NCI-H2081 (cell line): ENCODE results near the gene RBM19.
A peak's percentile ranks its signal among the peaks of the same experiment; 100 is the strongest.

ENCODE experiments used
- DNase-seq, 2 experiments: peaks; one replicate each; lab custom pipeline; 2025; lab: John Stamatoyannopoulos, UW

Gene RBM19

DNA sequence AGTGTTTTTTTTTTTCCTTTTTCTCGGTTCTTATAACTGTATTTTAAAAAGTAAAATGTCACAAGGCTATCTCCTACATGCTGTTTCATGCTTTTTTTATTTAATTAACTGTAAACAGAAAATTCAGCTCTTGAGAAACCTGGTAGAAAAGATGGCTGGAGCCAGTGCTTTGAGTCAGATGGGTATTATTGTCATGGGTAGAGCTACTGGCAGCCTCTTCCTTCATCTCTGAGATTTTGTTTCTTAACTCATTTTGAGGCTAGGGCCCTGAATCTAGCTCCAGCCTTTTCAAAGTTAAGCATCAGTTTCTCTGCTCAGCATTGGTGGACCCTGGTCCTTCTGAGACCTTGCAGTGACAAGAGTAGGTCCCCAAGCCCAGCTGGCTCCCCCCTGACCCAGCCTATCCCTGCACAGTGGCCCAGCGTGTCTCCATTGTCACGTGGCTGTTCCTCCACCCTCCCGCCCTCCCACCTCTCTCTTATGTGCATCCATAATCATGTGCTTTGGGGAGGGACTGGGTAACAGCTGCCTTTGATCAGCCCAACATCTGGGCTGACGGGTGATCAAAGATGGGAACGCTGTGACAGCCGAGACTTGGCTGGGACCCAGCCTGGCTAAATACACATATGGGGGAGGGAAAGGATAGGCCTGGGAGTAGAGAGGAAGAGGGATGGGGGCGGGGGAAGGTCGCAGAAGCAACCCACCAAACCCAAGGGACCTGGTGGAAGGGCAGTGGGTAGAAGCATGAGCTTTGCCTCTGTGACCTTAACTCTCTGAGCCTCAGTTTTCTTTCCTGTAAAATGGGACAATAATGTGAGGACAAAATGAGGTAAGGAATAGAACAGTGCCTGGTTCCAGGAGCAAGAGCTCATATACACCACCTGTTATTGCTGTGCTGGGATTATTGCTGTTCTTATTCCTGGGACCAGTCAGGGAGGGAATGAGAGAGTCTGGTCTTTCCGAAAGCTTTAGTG is 24.4 kb upstream of the RBM19 start:
- no peak for DNase-seq

DNA sequence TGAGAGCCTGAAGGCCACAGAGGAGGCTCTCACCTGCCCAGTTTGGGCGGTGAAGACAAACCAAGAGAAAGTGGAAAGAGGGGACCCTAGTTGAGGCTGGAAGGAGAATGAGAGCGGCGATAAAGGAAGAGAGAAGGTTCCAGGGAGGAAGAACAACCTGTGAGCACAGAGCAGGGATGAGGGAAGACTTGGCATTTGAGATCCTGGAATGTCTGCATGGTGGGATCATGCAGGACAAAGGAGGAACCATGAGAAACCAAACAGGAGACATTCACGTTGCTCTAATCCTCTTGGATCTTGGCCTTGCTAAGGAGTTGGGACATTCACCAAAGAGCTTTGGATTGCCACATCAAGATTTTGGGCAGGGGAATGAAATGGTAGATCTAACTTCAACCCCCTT is 22.9 kb upstream of the RBM19 start:
- no peak for DNase-seq

DNA sequence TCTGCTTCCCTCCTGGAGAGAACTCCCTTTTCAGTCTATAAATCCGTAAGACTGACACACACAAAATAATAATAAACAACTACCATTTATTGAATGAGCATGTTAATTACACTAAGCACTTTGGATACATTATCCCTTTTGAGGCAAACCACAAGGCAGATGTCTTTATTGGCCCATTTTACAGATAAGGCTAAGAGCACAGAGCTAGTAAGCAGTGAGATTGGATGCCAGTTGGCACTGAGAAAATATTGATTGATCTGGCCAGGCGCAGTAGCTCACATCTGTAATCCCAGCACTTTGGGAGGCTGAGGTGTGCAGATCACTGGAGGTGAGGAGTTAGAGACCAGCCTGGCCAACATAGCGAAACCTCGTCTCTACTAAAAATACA is 21.9 kb upstream of the RBM19 start:
- DNase-seq: no peak

DNA sequence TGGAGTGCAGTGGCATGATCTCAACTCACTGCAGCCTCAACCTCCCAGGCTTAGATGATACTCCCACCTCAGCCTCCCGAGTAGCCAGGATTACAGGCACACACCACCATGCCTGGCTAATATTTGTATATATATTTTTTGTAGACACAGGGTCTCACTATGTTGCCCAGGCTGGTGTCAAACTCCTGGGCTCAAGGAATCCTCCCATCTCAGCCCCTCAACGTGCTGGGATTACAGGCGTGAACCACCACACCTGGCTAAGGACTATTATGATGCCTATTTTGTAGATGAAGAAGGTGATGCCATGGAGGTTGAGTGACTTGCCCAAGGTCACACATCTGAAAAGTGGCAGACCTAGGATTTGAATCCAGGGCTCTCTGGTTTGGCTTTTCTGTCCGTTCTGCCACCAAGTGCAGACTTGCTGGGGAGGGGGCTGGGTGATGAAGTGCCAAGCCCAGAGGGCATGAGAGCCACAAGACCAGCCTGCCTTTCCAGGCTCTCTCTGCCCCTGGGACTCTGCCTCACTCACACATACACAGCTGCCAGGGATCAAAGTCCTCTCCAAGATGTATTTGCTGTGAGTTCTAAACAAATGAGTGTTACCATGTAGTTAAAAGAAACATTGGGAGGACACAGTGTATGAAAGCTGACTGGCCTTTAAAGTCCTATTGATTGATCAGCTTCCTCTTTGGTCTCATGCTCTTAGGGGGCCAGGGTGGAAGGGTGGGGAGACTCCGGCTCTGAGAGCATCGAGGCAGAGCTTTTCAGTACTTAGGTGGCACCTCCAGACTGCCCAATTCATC is 21.3 kb upstream of the RBM19 start:
- no peak for DNase-seq

DNA sequence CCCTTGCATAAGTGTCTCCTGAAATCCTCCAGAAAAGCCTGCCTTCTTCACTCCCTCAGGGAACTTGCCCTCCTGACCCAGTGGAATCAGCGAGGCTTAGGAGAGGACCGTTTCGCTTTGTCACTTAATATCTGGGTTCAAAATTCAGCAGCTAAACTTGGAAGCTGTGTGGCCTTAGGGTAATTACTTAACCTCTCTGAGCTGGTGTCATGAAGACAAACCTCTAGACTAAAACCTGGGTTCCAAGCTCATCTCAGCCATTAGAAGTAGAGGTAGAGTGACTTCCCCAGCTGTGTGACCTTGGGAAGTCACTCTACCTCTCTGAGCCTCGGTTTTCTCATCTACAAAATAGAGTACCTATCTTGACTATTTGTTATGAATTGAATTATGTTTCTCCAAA is 18.3 kb upstream of the RBM19 start:
- no peak for DNase-seq

DNA sequence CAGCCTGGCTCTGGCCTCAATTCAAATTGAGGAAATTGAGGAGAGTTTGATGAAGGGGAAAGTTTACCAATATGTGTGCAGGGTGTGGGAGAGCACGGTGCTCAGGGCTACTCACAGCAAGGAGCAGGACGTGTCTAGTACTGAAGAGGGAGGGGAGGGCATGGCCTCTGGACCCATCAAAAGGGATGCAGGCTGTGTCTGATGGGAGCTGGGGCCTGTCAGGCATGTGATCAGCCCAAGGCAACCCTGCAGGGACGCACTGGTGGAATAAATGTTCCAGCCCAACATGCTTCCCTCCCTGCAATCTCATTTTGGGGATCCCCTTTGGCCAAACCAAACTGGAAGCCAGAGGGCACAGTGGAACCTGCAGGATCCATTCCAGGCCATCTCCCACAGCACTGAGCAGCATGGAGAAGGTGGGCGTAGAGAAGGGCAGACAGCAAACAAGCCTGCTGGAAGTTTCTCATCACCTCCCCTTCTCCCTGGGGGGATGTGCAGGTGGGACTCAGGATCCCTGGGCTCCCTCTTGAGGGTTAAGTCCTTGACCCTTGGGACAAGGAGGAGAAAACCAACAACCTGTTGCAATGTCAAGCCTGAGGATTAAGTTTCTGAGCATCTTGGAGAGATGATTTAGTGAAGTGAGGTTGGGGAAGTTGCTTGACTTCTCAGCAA is 17.8 kb upstream of the RBM19 start:
- DNase-seq: no peak

DNA sequence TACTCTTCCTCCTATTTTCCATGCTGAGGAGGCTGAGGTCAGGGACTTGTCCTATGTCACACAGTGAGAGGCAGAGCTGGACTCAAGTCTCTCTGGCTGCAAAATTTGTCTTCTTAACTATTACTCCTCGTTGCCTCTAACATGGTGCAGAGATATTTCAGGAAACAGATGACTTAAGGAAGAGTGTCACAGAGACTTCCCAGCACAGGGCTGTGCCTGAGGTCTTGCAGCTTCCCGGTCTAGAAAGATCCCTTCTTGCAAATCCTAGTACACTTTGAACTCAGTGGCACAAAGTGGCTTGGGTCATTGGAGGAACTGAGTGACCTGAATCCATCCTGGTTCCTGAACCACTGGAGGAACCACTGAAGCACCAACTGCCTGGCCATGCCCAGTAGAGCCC is 17.1 kb upstream of the RBM19 start:
- DNase-seq: no peak

DNA sequence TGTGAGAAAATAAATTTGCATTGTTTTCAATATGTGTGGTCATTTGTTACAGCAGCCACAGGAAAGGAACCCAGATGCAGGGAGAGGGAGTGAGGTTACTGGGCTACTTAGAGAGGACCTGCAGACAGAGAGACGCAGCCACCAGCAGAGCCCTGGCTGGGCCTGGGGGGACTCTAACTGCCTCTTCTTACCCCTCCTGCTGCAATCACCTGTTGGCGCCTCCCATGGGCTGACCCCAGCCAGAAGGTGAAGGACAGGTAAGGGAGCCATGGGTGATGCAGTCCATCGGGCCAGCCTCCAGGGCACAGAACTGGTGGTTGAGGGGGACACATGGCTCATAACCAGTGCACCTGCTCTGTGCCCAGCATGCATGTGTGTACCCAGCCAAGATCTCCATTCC is 15.8 kb upstream of the RBM19 start:
- no peak for DNase-seq

DNA sequence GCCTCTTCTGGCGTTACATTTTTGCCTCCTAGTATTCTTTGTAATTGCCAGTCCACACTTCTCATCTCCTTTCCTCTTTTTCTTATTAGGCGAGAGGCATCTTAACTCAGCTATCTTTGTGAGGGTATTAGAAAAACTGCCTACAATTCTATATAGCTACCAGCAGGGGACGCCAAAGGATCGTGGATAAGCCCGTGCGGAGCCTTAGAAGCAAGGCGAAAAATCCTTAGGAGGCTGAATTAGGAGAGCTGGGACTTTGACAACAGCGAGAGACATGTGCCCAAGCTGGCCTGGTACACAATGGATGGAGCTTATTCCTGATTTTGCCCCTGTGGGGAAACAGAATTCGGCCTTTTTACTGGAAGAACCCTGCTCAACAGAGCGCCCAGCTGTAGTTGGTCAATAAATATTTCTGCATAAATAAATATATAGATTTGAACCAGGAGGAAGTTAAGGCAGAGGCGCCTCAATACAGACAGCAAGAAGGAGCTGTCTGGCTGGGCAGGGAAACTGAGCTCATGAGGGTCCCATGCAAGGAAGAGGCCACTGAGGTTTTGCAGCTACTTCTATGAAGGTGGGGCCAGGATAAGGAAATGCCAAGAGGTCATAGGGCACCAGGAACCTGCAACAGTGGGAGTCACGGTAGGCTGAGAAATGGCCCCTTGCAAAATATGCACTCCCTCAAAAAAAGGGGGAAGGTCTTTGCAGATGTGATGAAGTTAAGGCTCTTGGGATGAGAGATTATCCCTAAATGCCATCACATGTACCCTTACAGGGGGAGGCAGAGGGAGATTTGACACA is 14.6 kb upstream of the RBM19 start:
- peak; percentile 47 to 55 for DNase-seq

DNA sequence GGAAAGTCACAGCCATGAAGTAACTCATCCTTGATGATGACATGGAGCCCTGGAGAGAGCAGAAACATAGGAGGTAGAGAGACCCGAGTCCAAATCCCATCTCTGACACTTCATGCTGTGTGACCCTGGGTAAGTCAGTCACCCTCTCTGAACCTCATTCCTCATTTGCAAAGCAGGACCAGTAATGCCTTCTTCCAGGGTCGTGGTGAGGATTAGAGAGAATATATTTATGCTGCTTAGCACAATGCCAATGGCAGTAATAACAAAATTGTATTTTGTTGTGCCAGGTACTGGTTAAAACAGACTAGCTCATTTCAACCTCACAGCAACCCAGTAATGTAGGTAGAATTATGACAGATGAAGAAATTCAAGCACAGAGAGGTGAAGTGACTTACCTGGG is 13.9 kb upstream of the RBM19 start:
- DNase-seq: no peak

DNA sequence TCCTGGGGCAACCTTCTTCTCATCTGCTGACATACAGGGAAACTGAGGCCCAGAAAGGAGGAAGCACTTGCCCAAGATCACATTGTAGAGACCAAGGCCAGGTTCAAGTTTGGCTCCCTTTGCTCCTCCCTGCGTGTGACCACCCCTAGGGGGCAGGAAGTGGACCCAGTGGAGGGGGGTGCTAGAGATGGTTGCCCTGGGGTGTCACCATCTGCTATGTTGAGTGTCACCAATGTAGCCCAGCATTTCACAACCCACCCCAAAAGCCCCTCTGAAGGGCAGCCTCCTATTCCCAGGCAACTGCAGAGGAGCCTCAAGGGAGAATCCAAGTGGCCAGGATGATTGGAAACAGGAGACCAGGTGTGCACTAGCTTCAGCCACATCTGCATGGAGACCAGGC is 12.0 kb upstream of the RBM19 start:
- no peak for DNase-seq

DNA sequence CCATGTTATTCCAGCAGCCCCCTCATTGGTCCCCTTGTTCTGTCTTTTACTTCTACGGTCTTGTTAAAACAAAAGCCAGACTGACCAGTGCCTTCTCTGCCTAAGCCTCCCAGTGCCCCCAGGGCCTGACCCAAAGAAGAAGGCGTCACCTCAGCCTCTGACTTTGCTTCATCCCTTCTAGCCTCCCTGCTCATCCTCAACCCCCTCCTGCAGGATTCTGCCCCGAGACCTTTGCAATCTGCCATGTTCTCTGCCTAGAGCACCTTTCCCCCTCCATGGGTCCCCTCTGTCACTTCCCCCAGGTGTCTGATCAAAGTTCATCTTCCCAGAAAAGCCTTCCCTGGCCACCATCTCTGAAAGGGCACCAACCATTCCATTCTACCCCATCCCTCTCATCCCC is 7.9 kb upstream of the RBM19 start:
- DNase-seq: no peak

DNA sequence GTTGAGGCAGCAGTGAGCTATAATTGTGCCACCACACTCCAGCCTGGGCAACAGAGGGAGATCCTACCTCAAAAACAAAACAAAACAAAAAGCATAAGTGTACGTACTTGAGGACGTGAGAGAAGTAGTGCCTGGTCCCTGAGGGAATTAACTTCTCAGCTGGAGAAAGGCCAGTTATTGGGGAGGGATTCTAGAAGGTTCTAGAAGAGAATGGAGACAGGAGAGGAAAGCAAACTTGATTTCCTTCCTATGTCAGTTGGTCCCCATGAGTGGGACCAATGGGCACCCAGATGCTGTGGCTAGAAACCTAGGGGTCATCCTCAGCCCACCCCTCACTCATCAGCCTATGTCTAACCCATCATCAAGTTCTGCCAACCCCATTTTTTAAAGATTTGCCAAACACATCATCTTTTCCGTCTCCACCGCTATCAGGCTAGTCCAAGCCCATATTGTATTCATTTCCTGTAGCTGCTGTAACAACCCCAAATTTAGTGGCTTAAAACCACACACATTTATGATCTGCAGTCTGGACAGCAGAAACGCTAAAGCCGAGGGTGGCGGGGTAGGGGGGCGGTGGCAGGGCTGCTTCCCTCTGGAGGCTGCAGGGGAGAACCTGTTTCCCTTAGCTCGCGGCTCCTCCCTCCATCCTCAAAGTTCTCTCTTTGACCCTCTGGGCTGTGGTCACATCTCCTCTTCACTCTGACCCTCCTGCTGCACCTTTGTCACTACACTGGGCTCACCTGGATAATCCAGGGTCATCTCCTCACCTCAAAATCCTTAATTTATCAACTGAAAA is 7.2 kb upstream of the RBM19 start:
- DNase-seq: no peak

DNA sequence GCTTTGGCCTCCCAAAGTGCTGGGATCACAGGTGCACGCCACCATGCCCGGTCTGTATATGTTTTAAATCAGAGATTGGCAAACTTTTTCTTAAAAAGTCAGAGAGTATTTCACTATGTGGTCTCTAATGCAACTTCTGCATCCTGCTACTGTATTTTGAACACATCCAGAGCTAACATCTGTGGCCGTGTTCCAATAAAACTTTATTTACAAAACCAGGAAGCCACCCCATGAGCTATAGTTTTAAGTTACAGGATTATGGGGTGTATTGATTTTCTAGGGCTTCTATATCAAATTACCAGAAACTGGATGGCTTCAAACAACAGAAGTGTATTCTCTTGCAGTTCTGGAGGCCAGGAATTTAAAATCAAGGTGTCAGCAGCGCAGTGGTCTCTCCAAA is 5.3 kb upstream of the RBM19 start:
- no peak for DNase-seq

DNA sequence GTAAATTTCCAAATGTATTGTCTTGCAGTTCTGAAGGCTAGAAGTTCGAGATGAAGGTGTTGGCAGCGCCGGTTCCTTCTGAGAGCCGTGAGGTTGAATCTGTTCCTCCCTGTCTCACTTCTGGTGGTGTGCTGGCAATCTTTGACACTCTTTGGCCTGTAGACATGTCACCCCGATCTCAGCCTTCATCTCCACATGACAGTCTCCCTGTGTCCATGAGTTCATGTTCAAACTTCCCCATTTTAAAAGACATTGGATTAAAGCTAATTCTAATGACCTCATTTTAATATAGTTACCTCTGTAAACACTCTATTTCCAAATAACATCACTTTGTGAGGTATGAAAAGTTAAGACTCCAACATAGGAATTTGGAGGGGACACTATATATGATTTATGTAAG is 4.1 kb upstream of the RBM19 start:
- no peak for DNase-seq

DNA sequence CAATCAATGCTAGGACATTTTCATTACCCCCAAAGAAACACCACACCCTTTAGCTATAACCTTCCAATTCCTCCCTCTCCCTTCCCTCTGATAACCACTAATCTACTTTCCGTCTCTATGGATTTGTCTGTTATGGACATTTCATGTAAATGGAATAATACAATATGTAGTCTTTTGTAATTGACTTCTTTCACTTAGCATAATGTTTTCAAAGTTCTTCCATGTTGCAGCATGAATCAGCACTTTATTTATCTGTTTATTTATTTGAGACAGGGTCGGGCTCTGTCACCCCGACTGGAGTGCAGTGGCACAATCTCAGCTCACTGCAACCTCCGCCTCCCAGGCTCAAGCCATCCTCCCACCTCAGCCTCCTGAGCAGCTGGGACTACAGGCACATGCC is 1.2 kb upstream of the RBM19 start:
- DNase-seq: no peak

DNA sequence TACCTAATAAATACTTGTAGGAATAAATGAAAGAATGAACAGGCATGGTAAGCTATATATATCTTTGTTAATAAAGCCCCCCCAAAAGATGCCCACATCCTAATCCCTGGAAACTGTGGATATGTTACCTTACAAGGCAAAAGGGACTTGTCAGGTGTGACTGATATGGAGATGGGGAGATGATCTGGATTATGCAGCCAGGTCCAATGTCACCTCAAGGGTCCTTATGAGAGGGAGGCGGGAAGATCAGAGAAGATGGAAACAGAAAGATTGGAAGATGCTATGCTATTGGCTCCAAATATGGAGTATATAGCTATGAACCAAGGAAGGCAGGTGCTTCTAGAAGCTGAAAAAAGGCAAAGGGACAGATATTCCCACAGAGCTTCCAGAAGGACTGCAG is 3.4 kb downstream of the RBM19 start:
- DNase-seq: no peak

DNA sequence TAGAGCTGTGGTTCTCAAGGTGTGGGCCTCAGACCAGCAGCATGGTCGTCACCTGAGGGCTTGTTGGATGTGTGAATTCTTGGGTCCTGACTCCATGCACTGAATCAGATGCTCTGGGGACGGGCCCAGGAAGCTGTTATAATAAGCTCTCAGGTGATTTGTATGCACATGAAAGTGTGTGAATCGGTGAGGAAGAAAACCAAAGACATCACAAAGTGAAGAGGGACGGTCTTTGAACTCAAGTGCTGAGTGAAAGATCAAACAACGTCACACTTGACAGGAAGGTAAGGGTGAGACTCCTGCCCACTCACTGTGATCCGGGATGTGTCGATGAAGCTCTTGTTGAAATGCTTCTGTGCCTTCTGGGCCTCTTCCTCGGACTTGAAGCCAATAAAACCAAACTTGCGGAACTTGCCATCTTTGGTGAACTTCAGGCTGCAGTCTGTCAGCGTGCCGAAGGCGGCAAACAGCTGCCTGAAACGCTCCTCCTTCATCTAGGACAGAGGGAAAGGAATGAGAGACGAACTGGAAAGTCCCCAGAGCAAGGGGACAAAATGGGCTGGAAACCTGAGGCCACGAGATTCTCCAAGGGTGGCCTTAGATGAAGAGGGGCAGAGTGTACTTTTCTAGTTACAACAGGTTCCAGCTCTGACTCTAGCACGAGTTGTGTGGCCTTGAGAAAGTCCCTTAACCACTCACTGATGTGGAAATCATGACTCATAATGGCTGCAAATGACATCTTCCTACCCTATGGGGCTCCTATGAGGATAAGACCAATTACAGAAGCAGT is 4.0 kb downstream of the RBM19 start:
- DNase-seq: no peak

DNA sequence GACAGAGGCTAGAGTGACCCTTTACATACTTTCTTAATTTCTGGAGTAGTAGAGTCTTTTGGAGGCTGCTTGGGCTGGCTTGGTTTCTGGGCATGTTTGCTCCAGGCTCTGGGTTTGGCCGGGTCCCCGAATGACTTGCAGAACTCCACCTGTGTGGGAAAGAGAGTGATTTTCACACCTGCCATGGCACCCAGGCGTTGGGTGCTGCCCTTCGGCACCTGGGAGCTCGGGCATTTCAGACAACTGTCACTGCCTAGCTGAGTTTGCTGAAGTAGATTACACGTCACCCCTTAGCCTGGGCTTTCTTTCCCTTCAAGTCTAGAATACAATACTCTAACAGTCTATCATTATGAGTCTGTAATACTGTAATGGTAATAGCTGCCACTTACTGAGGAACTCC is 6.1 kb downstream of the RBM19 start:
- DNase-seq: no peak

DNA sequence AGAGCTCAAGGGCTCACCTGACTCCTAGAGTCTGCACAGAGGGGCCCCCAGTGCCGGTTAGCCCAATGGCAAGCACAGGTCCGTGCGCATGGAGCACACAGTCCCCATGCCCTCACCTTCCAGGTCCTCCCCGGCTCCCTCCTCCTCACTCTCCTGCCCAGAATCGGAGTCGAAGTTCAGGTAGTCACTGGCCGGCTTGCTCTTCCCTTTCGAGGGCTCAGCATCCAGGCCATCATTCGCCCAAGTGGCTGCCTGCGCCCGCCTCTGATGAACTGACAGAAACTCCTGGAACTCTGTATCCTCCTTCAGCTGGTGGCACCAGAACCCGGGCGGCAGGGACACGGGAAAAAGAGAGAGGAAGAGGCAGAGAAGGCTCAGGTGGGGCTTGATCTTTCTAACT is 7.0 kb downstream of the RBM19 start:
- no peak for DNase-seq
